Sigmoid colon (tissue), 3 donors: ENCODE results near the gene RSPH1.

ENCODE experiments used
- POLR2A ChIP-seq, 2 donors: fragments of 450-650 bp; IDR thresholded peaks; one replicate each; pipeline ENCODE4 v1.6.1; 2016; ENCODE audit warnings: antibody characterized with exemption in 2 of 2, mild to moderate bottlenecking in 2 of 2, moderate library complexity in 2 of 2
- TF ChIP-seq, protein P1 (sequence below), 4 experiments: fragments of 450-650 bp in 3 of 4; fragments of 200-600 bp in 1 of 4; IDR thresholded peaks; one replicate each; pipeline ENCODE4 v1.5.1; 2016 to 2019; ENCODE audit warnings: antibody characterized with exemption in 4 of 4, mild to moderate bottlenecking in 3 of 4, moderate library complexity in 2 of 4

DNA sequence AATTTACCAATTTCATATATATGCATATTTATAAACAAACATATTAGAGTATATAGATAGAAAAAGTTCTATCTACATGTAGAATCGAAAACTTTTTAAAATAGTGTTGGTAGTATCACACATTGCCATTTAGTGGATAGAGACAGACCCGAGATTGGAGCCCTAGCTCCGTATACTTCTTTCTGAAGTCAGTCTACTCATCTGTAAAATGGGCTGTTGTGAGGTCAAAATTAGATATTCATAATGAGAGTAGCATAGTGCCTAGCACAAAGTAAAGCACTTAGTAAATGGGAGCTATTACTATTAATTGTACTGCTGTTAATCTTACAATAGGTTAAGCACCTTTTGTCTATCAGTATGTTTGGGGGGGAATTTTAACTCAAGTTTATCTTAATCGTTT, 4.2 kb upstream of the RSPH1 start:
- TF ChIP-seq, protein P1, sequence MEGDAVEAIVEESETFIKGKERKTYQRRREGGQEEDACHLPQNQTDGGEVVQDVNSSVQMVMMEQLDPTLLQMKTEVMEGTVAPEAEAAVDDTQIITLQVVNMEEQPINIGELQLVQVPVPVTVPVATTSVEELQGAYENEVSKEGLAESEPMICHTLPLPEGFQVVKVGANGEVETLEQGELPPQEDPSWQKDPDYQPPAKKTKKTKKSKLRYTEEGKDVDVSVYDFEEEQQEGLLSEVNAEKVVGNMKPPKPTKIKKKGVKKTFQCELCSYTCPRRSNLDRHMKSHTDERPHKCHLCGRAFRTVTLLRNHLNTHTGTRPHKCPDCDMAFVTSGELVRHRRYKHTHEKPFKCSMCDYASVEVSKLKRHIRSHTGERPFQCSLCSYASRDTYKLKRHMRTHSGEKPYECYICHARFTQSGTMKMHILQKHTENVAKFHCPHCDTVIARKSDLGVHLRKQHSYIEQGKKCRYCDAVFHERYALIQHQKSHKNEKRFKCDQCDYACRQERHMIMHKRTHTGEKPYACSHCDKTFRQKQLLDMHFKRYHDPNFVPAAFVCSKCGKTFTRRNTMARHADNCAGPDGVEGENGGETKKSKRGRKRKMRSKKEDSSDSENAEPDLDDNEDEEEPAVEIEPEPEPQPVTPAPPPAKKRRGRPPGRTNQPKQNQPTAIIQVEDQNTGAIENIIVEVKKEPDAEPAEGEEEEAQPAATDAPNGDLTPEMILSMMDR (IDR thresholded peaks at IDR 0.05): no peak
- no peak for TF ChIP-seq POLR2A (IDR thresholded peaks at IDR 0.05)
